GOT3 (cell line): ENCODE data around the gene AXIN1.
A peak's percentile ranks its signal among the peaks of the same experiment; 100 is the strongest.
"Not testable (repeated sequence)": the region's sequence is repeated elsewhere in the genome, so short reads cannot be mapped to it uniquely, and the experiment has no call there.

Experiments used
- DNase-seq: peaks from one replicate; lab custom pipeline; 2025; ENCODE audit warnings: mixed read lengths; lab: John Stamatoyannopoulos, UW

Gene AXIN1

DNA sequence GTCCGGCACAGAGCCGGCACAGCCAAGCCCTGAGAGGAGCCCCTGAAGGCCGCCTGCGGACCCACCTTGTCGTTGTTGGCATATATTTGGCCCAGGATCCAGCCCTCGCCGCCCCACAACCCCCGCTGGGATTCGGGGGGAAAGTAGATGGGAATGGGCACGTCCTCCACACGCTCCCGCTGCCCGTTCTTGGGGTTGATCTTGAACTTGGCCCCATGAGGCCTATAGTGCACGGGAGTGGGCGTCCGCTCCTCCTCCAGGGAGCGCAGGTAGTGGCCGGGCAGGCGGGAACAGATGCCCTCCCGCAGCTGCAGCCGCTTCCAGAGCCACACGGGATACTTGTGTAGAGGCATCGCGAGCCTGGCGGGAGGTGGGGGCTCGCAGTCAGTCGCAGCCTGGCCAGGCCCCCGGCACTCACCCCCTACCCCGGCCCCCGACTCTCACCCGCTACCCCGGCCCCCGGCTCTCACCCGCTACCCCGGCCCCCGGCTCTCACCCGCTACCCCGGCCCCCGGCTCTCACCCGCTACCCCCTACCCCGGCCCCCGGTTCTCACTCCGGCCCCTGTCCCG is 17.4 kb upstream of the AXIN1 start:
- no peak for DNase-seq

DNA sequence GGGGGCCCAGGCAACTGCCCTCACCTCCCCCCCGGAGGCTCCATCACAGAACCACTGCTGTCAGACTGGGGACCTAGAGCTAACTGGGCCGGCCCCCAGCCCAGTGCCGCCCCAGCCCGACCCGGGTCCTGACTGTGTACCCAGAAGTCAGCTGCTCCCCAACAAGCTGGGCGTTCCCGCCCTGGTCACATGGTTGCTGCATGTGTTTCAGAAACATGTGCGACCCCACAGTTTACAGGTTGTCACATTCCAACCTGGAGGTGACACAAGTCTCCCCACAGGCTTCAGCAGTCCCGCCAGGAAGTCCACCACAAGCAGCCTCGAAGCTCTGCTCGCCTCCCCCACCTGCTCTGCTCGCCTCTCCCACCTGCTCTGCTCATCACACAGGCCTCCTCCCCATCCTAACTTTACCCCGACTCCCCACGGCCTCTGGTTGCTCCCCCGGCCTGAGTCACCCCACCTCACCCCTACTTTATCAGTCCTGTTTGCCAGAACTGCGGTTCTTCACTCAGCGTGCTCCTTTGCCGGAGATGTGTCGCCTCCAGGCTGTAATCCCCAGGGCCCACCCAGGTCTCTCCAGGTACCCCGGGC is 16.8 kb upstream of the AXIN1 start:
- no peak for DNase-seq

GRCh38 chr16:368388-369158 is 16.1 kb upstream of the AXIN1 start:
- no peak for DNase-seq

DNA sequence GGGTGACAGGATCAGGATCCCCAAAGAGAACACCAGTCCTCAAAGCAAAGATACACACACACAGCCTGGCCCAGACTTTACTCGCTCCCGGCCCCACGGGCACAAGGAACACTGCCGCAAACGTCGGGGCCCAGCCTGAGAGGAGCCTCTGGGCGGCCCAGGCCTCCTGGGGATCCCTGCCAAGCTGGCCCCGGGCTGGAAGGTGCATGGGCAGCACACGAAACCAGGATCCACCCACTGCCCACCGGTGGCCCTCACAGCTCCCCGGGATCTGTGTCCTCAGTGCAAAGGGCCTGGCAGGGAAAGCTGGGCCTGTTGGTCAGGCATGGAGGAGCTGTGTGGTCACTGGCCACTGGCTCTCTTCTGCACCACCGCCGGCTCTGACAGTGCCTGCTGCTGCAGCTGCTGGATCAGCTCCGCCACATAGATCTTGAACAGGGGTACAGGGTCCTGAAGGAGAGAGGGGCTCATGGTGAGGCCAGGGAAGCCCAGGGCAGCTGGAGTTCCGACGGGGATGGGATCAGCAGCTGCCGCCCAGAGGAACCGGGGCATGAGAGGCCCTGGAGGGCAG is 14.9 kb upstream of the AXIN1 start:
- no peak for DNase-seq

GRCh38 chr16:366476-366875 is 14.0 kb upstream of the AXIN1 start:
- DNase-seq: no peak

DNA sequence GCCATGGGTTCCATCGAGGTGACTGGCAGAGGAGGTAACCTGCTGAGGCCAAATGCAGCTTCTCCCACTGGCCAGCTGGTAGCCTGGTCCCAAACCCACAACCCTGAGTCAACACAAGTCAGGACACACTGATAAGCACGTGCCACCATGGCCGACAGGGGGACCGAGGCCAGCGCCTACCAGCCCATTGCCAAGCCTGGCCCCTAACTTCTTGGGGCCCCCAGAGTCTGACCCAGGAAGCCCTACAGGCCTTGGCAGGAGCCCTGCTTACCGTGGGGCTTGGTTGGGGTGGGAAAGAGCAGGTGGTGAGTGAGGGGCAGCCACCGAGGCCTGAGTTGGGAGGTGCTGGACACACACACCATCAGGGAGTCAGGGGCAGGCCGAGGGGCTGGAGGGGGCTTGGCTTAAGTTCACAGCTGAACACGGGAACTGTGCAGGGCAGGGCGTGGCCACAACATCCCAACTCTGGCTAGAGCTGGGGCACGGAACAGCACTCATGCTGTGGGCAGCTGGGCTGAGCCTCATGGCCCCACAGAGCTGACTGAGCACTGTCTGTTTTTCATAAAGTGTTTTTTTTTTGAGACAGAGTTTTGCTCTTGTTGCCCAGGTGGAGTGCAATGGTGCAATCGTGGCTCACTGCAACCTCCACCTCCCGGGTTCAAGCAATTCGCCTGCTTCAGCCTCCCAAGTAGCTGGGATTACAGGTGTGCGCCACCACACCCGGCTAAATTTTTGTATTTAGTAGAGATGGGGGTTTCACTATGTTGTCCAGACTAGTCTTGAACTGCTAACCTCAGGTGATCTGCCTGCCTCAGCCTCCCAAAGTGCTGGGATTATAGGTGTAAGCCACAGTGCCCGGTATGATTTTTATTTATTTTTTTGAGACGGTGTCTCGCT is 12.3 kb upstream of the AXIN1 start:
- DNase-seq: no peak

GRCh38 chr16:363766-364490 is 11.4 kb upstream of the AXIN1 start:
- DNase-seq: no peak

DNA sequence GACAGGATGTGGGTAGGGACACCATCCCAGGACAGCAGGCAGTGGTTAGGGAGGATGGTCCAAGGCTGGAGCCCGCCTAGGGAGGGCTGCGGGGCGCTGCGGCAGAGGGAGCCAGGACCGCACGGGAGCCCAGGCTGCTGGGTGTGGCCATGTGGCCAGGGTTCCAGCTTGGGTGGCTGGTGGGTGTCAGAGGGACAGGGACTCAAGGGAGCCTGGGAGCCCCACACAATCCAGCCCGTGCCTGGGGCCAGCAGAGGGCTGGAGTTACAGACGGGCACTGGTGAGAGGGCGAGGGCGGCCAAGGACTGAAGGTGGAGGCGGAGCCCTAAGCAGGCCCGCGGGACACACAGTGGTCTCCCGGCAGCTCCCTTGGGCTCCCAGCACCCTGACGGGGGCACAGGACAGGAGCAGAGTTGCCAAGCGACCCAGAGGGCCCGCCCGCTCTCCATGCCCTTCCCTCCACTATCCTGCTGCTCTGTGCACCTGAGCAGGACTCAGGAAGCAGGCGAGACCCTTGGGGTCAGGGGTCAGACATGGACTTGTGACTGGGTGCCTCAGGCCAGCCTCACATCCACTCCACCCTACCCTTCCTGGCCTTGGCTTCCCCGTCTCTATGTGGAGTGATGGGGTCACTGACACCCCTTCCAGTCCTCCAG is 10.7 kb upstream of the AXIN1 start:
- no peak for DNase-seq

GRCh38 chr16:362702-362999 is 10.1 kb upstream of the AXIN1 start:
- DNase-seq: not testable (repeated sequence)

DNA sequence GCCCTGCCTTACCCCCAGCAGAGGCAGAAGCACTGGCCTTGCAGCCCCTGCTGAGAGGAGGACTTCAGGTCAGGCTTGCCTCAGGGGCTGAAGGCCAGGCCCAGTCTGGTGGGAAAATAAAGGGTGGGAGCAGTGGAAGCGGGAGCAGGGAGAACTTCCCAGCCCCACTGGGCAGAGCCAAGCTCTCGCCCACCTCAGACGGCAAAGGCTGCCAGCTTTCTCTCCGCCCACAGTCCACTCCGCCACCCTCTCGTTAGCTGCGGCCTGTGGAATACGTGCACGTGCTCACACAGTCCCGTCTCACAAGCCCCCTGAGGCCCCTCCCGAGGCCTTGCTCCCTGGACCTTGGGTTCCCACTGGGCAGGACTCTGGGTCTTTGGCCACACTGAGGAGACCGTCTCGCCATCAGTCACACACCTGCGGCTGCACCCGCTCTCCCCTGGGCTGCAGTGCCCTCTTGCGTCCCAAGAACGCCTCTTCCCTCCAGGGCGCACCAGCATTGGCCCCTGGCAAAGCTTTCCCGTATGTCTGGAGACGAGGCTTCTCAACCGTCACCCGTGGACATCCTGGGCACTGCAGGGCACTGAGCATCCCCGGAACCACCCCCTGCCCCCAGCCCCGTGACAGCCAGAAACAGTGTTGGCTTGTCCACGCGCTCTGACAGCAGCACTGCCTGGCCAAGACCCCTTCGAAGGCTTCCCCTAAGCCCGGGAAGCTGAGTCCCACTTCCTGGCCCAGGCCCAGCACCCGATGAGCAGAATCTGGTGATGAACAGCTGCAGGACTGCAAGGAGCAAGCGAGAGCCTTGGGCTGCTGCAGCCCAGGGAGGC is 9.6 kb upstream of the AXIN1 start:
- peak; percentile 31 for DNase-seq

GRCh38 chr16:361341-361871 is 8.9 kb upstream of the AXIN1 start:
- DNase-seq: no peak

- no peak for DNase-seq
Observed at GRCh38 chr16:360698-361336, 8.3 kb upstream of the AXIN1 start.

- DNase-seq: no peak
Observed at GRCh38 chr16:359871-360697, 7.6 kb upstream of the AXIN1 start.

DNA sequence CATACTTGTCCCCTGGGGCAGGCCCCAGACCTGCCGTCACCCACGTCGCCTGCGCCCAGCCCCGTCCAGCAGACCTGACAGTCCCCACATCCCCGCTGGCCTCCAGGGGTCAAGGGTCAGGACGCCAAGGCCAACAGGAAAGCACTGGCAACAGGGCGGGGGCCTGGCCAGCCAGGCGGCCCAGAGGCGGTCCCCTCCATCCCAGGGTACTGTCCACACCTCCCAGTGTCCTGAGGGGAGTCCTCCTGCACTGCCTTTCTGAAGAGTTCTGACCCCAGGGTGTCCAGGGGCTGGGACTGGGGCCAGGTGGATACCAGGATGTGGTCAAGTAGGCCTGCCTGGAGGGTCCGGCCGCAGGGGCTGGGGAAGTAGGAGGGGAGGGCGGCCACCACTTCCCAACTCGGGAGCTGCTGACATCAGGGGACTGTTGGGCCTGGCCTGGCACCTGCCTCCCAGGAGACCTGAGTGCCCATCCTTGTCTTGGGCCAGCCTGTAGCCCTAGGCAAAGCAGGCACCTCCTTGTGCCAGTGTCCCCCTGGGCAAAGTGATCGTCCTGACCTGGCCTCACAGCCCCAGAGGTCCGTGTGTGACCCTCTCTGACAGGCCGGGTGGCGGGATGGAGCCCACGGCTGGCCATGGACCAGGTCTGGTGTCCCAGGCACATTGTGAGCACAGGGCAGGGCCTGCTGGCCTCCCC is 6.7 kb upstream of the AXIN1 start:
- DNase-seq: no peak

DNA sequence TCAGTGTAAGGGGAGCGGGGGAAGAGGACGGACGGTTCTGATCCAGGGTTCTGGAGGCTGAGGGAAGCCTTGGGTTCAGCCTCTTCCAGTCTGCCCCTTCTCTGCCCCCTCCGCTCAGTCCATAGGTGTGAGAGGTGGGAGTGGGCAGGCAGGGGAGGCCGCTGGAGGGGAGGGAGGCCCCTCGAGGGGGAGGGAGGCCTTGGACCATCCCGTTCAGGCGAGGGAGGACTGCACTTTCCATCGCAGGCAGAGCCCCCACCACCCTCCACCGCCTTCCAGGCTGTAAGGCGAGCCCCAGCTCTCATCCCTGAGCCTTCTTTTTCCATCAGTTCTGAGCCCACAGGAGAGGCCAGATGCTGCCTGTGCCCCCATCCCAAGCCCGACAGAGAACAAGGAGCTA is 4.2 kb upstream of the AXIN1 start:
- DNase-seq: no peak

- DNase-seq: no peak
Observed at GRCh38 chr16:354971-355461, 2.5 kb upstream of the AXIN1 start.

DNA sequence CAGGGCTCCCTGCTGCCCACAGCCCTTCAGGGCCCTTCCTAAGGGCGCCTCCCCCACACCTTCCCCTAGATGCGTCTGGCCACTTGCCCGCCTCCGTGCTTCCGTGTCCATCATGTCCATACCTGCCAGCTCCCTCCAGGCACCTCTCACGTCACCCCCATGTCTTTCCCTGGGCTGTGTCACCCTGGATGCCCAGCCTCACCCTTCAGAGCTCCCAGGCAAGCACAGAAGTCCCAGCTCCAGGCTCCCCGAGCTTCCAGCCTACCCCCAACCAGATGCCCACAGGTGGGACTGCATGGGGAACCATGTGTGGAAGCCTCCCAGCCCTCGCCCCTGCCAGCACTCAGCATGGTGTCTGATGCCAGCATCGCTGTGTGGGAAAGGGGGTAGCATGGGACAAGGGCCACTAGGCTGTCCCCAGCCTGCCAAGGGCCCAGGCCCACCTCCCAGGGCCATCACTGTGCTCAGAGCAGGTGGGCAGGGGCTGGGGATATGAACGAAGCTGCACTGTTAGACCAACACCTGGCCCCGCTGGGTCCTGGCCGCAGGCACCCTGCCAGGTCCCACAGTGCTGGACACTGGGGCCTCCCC is 1.9 kb upstream of the AXIN1 start:
- no peak for DNase-seq
